IMR-90 (cell line): ENCODE data around the gene ZDHHC14. TPM values are rescaled to one million over a fixed set of nuclear protein-coding genes. Genes with fewer than 3 reads are reported as not detected.

Source experiments
- ATAC-seq: fragments of 200-7000 bp; cut with Tn5 transposase; 2 replicates; pipeline ENCODE4 v1.9.1; 2020; ENCODE audit warnings: low read depth, mild to moderate bottlenecking, moderate library complexity
- BruUV-seq: library from RNA; stranded (reverse); fragments of 400-500 nt; replicated peaks from 2 replicates; lab custom pipeline; 2021; lab: Mats Ljungman, UMichigan
- CTCF ChIA-PET: fragments of 300-600 bp; formaldehyde crosslinking; extraction: SDS; loops from one replicate; lab custom pipeline; 2021; ENCODE audit warnings: antibody characterized with exemption; lab: Yijun Ruan, JAX
- POLR2A ChIA-PET: fragments of 300-600 bp; sonication (Branson Sonifier 250); formaldehyde crosslinking; loops from one replicate; lab custom pipeline; 2022; ENCODE audit warnings: antibody characterized with exemption; ENCODE audit not compliant: unreplicated experiment; lab: Charles Lee
- DNase-seq: peaks from one replicate; pipeline ENCODE4 v3.0.0; 2013
- H2AFZ ChIP-seq: replicated peaks from 2 replicates; pipeline ENCODE3; 2013; ENCODE audit warnings: low read length, mild to moderate bottlenecking; ENCODE audit not compliant: poor library complexity
- H2AK5ac ChIP-seq: 2 replicates; pipeline ENCODE4 v1.6.1; 2013; ENCODE audit warnings: low read depth, low read length, inconsistent platforms
- H2AK9ac ChIP-seq: replicated peaks from 2 replicates; pipeline ENCODE3; 2013; ENCODE audit warnings: mild to moderate bottlenecking, low read depth, low read length, moderate library complexity; ENCODE audit not compliant: poor library complexity
- H2BK120ac ChIP-seq: 2 replicates; pipeline ENCODE4 v1.6.1; 2013; ENCODE audit warnings: low read depth, low read length, inconsistent platforms
- H2BK15ac ChIP-seq: 3 replicates; pipeline ENCODE4 v1.6.1; 2013; ENCODE audit warnings: low read depth, low read length, inconsistent platforms
- H2BK20ac ChIP-seq: 2 replicates; pipeline ENCODE4 v1.6.1; 2013; ENCODE audit warnings: low read depth, mild to moderate bottlenecking, inconsistent platforms, low read length, moderate library complexity
- H2BK5ac ChIP-seq: 2 replicates; pipeline ENCODE4 v1.6.1; 2013; ENCODE audit warnings: mild to moderate bottlenecking, low read depth, low read length, inconsistent platforms; ENCODE audit not compliant: poor library complexity, severe bottlenecking
- H3K14ac ChIP-seq: replicated peaks from 2 replicates; pipeline ENCODE4 v1.6.1; 2013; ENCODE audit warnings: low read depth, low read length, inconsistent platforms
- H3K18ac ChIP-seq: 2 replicates; pipeline ENCODE4 v1.6.1; 2013; ENCODE audit warnings: low read depth, low read length, control low read depth
- H3K23ac ChIP-seq: 2 replicates; pipeline ENCODE4 v1.6.1; 2013; ENCODE audit warnings: low read depth, low read length, inconsistent platforms
- H3K27ac ChIP-seq: 2 replicates; pipeline ENCODE4 v1.5.1; 2013; ENCODE audit warnings: mild to moderate bottlenecking, control low read depth, low read length; ENCODE audit not compliant: insufficient read depth
- H3K27me3 ChIP-seq: 2 replicates; pipeline ENCODE4 v1.6.1; 2013; ENCODE audit warnings: low read length; ENCODE audit not compliant: control insufficient read depth, insufficient read depth
- H3K36me3 ChIP-seq: 2 replicates; pipeline ENCODE4 v1.6.1; 2013; ENCODE audit warnings: low read length, mixed read lengths; ENCODE audit not compliant: control insufficient read depth, insufficient read depth
- H3K4ac ChIP-seq: 2 replicates; pipeline ENCODE4 v1.6.1; 2013; ENCODE audit warnings: low read depth, low read length, inconsistent platforms
- H3K4me1 ChIP-seq: 2 replicates; pipeline ENCODE4 v1.6.1; 2013; ENCODE audit warnings: low read length, mixed read lengths; ENCODE audit not compliant: control insufficient read depth, insufficient read depth
- H3K4me2 ChIP-seq: 2 replicates; pipeline ENCODE4 v1.6.1; 2013; ENCODE audit warnings: low read depth, mild to moderate bottlenecking, control low read depth, low read length, moderate library complexity
- H3K4me3 ChIP-seq: 2 replicates; pipeline ENCODE4 v1.5.1; 2013; ENCODE audit warnings: low read depth, mild to moderate bottlenecking, control low read depth, low read length, moderate library complexity; ENCODE audit not compliant: insufficient read depth
- H3K56ac ChIP-seq: 2 replicates; pipeline ENCODE4 v1.6.1; 2013; ENCODE audit warnings: low read length, inconsistent platforms; ENCODE audit not compliant: insufficient read depth; ENCODE audit errors: extremely low read depth
- H3K79me1 ChIP-seq, 2 experiments: 2 replicates each; pipeline ENCODE4 v1.6.1; 2013; ENCODE audit warnings: low read length in 2 of 2, inconsistent platforms in 1 of 2, low read depth in 1 of 2
- H3K9ac ChIP-seq: 2 replicates; pipeline ENCODE4 v1.6.1; 2013; ENCODE audit warnings: low read depth, low read length, control low read depth
- H3K9me1 ChIP-seq: 2 replicates; pipeline ENCODE4 v1.6.1; 2013; ENCODE audit warnings: low read length, inconsistent platforms; ENCODE audit not compliant: insufficient read depth
- H3K9me3 ChIP-seq: 2 replicates; pipeline ENCODE4 v1.6.1; 2013; ENCODE audit warnings: low read length; ENCODE audit not compliant: control insufficient read depth, insufficient read depth
- H4K20me1 ChIP-seq: 2 replicates; pipeline ENCODE4 v1.6.1; 2013; ENCODE audit warnings: low read length, inconsistent platforms; ENCODE audit not compliant: insufficient read depth
- H4K5ac ChIP-seq: 2 replicates; pipeline ENCODE4 v1.6.1; 2013; ENCODE audit warnings: mild to moderate bottlenecking, low read depth, low read length, control low read depth
- H4K8ac ChIP-seq, 2 experiments: 2 replicates each; pipeline ENCODE4 v1.6.1; 2013; ENCODE audit warnings: low read depth in 2 of 2, low read length in 2 of 2, control low read depth in 1 of 2, inconsistent platforms in 1 of 2
- H4K91ac ChIP-seq: 2 replicates; pipeline ENCODE4 v1.6.1; 2013; ENCODE audit warnings: low read depth, low read length, inconsistent platforms; ENCODE audit not compliant: insufficient read depth
- CHD1 ChIP-seq: IDR thresholded peaks from 2 replicates; pipeline ENCODE4 v1.6.1; 2012; ENCODE audit warnings: low read depth, low read length, improper control_type of control experiment
- FOS ChIP-seq: fragments of 150-350 bp; IDR thresholded peaks from 2 replicates; pipeline ENCODE4 v1.6.1; 2016; ENCODE audit warnings: low read depth, low read length
- MAFK ChIP-seq: IDR thresholded peaks from 2 replicates; pipeline ENCODE4 v1.6.1; 2012; ENCODE audit warnings: low read depth, low read length, improper control_type of control experiment
- MXI1 ChIP-seq: IDR thresholded peaks from 2 replicates; pipeline ENCODE4 v1.6.1; 2012; ENCODE audit warnings: low read depth, mild to moderate bottlenecking, low read length, moderate library complexity, borderline replicate concordance
- NFE2L2 ChIP-seq: fragments of 150-350 bp; IDR thresholded peaks from 2 replicates; pipeline ENCODE4 v1.6.1; 2016; ENCODE audit warnings: low read depth, mild to moderate bottlenecking, low read length
- POLR2A ChIP-seq: IDR thresholded peaks from 2 replicates; pipeline ENCODE4 v1.6.1; 2012; ENCODE audit warnings: mild to moderate bottlenecking, low read depth, low read length
- WGBS, 2 experiments: methylation state at CpG; one replicate each; pipeline versions ENCODE4 v1.1.5 to v1.1.7; 2013; ENCODE audit warnings: missing lambda C conversion rate in 2 of 2; ENCODE audit not compliant: insufficient read length in 1 of 2; ENCODE audit errors: extremely low coverage in 2 of 2; 5-methylcytosine and 5-hydroxymethylcytosine counted together
- dilution Hi-C: fragments of 300-500 bp; cut with HindIII; formaldehyde crosslinking; loops from one replicate; pipeline ENCODE4 v1.14.3; 2018; ENCODE audit warnings: low sequenced_read_pairs; ENCODE audit not compliant: unreplicated experiment
- in situ Hi-C: fragments of 300-500 bp; cut with MboI; formaldehyde crosslinking; loops from 3 replicates; pipeline ENCODE4 v1.14.3; 2019; ENCODE audit warnings: low sequenced_read_pairs, inconsistent platforms, mixed read lengths
- intact Hi-C: fragments of 100-400 bp; cut with micrococcal nuclease; formaldehyde crosslinking; loops from 2 replicates; pipeline ENCODE4 v1.10.0; 2022
- polyA plus RNA-seq, 3 experiments: library from polyadenylated mRNA; depleted of rRNA; stranded (reverse); fragments of >200 nt; gene quantifications; 2 replicates each; pipeline ENCODE4 v1.2.3, GENCODE V29; 2012; ENCODE audit warnings: low replicate concordance in 1 of 3
- total RNA-seq: library from RNA; depleted of rRNA; stranded (reverse); fragments of >200 nt; gene quantifications from 2 replicates; pipeline ENCODE4 v1.2.3, GENCODE V29; 2012
- TF ChIP-seq, protein P1 (sequence below): conservative IDR thresholded peaks from 2 replicates; pipeline ENCODE4 v1.5.1; 2012; ENCODE audit warnings: mild to moderate bottlenecking, low read depth, low read length, improper control_type of control experiment

ZDHHC14 gene
- total and polyA plus RNA-seq, 2 of the 4 experiments (the other 2 are of a cell fraction), result 0.90 to 2.0 TPM

DNA sequence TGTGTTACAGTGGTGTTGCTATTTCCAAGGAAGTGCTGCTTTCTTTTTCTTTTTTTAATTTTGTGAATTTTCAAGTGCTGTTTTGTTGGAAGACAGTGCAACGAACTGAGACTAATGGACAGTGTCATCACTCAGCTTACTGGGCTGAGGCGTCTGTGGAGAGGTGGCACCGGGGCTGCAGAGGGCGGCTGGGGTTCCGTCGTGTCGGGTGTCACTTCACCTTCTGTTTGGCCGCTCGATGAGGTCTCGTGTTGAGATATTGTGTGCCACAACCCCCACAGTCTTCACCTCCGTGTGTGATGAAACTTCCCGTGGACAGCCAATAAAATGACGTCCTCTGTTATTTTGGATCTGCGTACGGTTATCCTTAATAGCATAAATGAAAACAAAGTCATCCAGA is 292.6 kb downstream of the ZDHHC14 start:
- H3K79me1 ChIP-seq, result no peaks in the 10 kb centered on the region
- no peaks in the 10 kb centered on the region; the same call in none of the 2 replicates for H3K9me1 ChIP-seq
- no peaks in the 10 kb centered on the region for H4K20me1 ChIP-seq
- DNase-seq, result no peak
- intact Hi-C loops, result no loop called here
- no peak overlapping the region for H3K18ac ChIP-seq
- H4K5ac ChIP-seq, result no peak overlapping the region
- TF ChIP-seq CHD1 (no peak), POLR2A (no peak), NFE2L2 (no peak), MXI1 (no peak), MAFK (no peak), FOS (no peak)
- TF ChIP-seq, protein P1, sequence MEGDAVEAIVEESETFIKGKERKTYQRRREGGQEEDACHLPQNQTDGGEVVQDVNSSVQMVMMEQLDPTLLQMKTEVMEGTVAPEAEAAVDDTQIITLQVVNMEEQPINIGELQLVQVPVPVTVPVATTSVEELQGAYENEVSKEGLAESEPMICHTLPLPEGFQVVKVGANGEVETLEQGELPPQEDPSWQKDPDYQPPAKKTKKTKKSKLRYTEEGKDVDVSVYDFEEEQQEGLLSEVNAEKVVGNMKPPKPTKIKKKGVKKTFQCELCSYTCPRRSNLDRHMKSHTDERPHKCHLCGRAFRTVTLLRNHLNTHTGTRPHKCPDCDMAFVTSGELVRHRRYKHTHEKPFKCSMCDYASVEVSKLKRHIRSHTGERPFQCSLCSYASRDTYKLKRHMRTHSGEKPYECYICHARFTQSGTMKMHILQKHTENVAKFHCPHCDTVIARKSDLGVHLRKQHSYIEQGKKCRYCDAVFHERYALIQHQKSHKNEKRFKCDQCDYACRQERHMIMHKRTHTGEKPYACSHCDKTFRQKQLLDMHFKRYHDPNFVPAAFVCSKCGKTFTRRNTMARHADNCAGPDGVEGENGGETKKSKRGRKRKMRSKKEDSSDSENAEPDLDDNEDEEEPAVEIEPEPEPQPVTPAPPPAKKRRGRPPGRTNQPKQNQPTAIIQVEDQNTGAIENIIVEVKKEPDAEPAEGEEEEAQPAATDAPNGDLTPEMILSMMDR, result no peak
- no peak overlapping the region for H4K8ac ChIP-seq
- no peak overlapping the region for H3K14ac ChIP-seq
- ChIA-PET CTCF (interaction anchor here (0.6 kb wide), 1 partner anchor 27 kb away, joined by 5 read pairs; no protein-coding TSS in a partner anchor), POLR2A (no interaction called here)
- no peak overlapping the region for H3K4me3 ChIP-seq
- no peak overlapping the region for H2AFZ ChIP-seq
- H4K91ac ChIP-seq, result no peak overlapping the region
- no peaks in the 10 kb centered on the region for H3K36me3 ChIP-seq
- no peak overlapping the region for H2BK20ac ChIP-seq
- no peak overlapping the region for H2AK5ac ChIP-seq
- no peak overlapping the region for H2BK5ac ChIP-seq
- H3K27ac ChIP-seq, result no peak overlapping the region
- no peak overlapping the region for H3K4ac ChIP-seq
- ATAC-seq, result no peak
- H2BK15ac ChIP-seq, result no peak overlapping the region
- in situ Hi-C loops, result no loop called here
- H2BK120ac ChIP-seq, result no peak overlapping the region
- no peak overlapping the region for H3K9ac ChIP-seq
- no TSS peak for BruUV-seq
- peaks cover 4% of the 10 kb centered on the region; the same call in 1 of the 2 replicates for H3K27me3 ChIP-seq
- H3K56ac ChIP-seq, result no peak overlapping the region
- WGBS, 2 experiments, result no CpG with 5 or more reads among the region's 15 CpGs
- dilution Hi-C loops, result no loop called here
- H2AK9ac ChIP-seq, result no peak overlapping the region
- peaks cover 9% of the 10 kb centered on the region; the same call in 1 of the 2 replicates for H3K4me1 ChIP-seq
- H3K9me3 ChIP-seq, result no peaks in the 10 kb centered on the region
- no peak overlapping the region for H3K4me2 ChIP-seq
- H3K23ac ChIP-seq, result no peak overlapping the region
